WI38 (cell line): ENCODE data around the gene BRMS1L.
"Not testable (repeated sequence)": the region's sequence is repeated elsewhere in the genome, so short reads cannot be mapped to it uniquely, and the experiment has no call there.

Experiments used
- H3K4me3 ChIP-seq: 2 replicates; pipeline ENCODE4 v1.5.1; 2011; ENCODE audit warnings: low read depth, mild to moderate bottlenecking, control low read depth, low read length
- CTCF ChIP-seq: IDR thresholded peaks from 2 replicates; pipeline ENCODE4 v1.5.1; 2012; ENCODE audit warnings: low read depth, mild to moderate bottlenecking, control low read depth, low read length

BRMS1L gene, protein sequence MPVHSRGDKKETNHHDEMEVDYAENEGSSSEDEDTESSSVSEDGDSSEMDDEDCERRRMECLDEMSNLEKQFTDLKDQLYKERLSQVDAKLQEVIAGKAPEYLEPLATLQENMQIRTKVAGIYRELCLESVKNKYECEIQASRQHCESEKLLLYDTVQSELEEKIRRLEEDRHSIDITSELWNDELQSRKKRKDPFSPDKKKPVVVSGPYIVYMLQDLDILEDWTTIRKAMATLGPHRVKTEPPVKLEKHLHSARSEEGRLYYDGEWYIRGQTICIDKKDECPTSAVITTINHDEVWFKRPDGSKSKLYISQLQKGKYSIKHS

DNA sequence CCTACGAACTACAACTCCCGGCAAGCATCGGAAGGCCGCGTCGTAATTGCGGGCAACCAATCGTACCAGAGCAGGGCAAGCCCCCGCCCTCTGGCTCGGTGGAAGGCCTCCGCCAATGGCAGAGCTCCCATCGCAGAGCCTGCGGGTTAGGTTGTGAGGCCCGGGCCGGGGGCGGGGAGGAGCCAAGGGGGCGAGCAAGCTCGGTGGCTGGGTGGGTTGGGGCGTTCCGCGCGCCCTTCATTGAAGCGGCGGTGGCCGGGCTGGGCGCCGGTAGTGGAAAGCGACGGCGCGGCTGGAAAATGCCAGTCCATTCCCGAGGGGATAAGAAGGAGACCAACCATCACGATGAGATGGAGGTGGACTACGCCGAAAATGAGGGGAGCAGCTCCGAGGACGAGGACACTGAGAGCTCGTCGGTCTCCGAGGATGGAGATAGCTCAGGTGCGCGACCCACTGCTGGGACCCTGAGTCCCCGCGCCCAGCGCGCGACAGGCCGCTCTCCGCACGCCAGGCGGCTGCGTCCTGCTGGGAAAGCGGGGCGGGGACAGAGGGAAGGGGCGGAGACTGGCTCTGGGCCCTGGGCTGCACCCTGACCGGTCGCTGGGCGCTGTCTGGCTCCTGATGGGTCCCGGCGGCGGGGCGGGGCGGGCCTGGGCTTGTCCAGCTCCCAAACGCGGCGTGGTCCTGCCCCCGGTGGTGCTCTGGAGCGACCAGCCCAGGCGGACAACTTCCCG, at the start of gene BRMS1L:
Gene BRMS1L, plus strand, starts transcription at position 121 of the 734 bp plus-strand sequence. Its CDS starts 179 bp downstream, at position 300.
- peak within 1 kb of the TSS; percentile 93 for H3K4me3 ChIP-seq
- TF ChIP-seq CTCF, result no peak

- H3K4me3 ChIP-seq, result no peak overlapping the region
- TF ChIP-seq CTCF, result no peak
These were observed 49.3 kb upstream of the BRMS1L start for GRCh38 chr14:35776823-35777222.

DNA sequence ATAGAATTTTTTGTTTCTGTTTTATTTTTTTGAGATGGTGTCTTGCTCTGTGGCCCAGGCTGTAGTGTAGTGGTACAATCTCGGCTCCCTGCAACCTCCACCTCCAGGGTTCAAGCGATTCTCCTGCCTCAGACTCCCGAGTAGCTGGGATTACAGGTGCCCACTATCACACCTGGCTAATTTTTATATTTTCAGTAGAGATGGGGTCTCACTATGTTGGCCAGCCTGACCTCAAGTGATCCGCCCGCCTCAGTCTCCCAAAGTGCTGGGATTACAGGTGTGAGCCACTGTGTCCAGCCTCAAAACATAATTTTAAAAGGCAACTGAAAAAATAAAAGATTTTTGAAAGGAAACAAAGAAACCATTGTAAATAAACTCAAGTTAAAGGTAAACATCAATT, 48.6 kb upstream of the BRMS1L start:
- not testable (repeated sequence) for H3K4me3 ChIP-seq

- TF ChIP-seq CTCF, result no peak
- no peak overlapping the region for H3K4me3 ChIP-seq
These were observed 46.8 kb upstream of the BRMS1L start for GRCh38 chr14:35779368-35779767.

DNA sequence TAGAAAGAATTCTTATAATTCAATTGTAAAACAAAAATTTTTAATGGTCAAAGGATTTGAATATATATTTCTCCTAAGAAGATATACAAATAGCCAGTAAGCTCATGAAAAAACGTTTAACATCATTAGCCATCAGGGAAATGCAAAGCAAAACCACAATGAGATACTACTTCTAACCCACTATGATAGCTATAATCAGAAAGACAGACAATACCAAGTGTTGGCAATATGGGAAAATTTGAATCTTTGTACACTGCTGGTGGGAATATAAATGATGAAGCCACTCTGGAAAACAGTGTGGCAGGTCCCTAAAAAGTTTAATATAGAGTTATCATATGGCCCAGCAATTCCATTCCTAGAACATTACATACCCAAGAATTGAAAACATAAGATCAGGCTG, 42.4 kb upstream of the BRMS1L start:
- no peak overlapping the region for H3K4me3 ChIP-seq
- no peak for TF ChIP-seq CTCF

- TF ChIP-seq CTCF, result no peak
- no peak overlapping the region for H3K4me3 ChIP-seq
These were observed 39.3 kb upstream of the BRMS1L start for GRCh38 chr14:35786856-35787255.

- no peak overlapping the region for H3K4me3 ChIP-seq
- TF ChIP-seq CTCF, result no peak
These were observed 36.5 kb upstream of the BRMS1L start for GRCh38 chr14:35789651-35790050.

DNA sequence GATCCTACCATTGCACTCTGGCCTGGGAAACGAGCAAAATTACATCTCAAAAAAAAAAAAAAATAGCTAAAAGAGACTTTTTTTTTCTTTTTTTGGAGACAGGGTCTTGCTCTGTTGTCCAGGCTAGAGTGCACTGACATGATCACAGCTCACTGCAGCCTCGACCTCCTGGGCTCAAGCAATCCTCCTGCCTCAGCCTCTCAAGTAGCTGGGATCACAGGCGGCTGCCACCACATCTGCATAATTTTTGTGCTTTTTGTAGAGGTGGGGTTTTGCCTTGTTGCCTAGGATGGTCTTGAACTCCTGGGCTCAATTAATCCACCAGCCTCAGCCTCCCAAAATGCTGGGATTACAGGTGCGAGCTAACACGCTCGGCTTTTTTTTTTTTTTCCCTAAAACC, 28.3 kb upstream of the BRMS1L start:
- TF ChIP-seq CTCF, result no peak
- H3K4me3 ChIP-seq, result no peak overlapping the region
